Loucy (cell line): ENCODE data around the gene RAD9A.

Experiments used
- EZH2phosphoT487 ChIP-seq: fragments of 200-600 bp; IDR thresholded peaks from 2 replicates; pipeline ENCODE4 v1.6.1; 2018; ENCODE audit warnings: antibody characterized with exemption, mild to moderate bottlenecking, moderate library complexity, borderline replicate concordance
- TF ChIP-seq, protein P1 (sequence below): fragments of 200-600 bp; sonication (generic); conservative IDR thresholded peaks from 2 replicates; pipeline ENCODE4 v1.5.1; 2014; ENCODE audit warnings: mild to moderate bottlenecking, antibody characterized with exemption, low read length

DNA sequence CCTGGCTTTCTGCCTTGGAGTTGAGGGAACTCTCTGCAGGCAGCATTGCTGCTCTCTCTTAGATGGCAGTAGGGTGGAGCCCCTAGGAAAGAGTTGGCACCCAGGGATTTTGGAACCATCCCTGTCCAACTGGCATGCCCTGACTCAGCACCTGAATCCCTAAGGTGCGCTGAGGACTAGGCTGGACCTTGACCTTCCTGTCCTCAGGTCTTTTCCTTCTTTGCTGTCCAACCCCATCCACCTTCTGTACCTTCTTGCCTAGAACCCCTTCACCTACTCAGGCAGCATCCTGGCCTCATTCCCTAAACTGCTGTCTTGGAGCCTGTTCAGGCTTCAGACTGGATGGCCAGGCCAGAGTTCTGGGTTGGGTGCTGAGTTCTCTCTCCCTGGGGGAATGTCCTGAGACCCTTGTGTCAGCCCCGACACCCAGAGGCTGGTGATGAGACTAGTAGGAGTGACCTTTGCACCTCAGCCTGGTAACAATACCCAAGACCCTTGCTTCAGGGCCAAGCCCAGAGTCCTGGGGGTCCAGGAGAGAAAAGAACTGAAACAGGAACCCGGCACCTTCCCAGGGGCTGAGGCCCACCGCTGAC, 35.9 kb upstream of the RAD9A start:
- TF ChIP-seq, protein P1, sequence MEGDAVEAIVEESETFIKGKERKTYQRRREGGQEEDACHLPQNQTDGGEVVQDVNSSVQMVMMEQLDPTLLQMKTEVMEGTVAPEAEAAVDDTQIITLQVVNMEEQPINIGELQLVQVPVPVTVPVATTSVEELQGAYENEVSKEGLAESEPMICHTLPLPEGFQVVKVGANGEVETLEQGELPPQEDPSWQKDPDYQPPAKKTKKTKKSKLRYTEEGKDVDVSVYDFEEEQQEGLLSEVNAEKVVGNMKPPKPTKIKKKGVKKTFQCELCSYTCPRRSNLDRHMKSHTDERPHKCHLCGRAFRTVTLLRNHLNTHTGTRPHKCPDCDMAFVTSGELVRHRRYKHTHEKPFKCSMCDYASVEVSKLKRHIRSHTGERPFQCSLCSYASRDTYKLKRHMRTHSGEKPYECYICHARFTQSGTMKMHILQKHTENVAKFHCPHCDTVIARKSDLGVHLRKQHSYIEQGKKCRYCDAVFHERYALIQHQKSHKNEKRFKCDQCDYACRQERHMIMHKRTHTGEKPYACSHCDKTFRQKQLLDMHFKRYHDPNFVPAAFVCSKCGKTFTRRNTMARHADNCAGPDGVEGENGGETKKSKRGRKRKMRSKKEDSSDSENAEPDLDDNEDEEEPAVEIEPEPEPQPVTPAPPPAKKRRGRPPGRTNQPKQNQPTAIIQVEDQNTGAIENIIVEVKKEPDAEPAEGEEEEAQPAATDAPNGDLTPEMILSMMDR: no peak
- TF ChIP-seq EZH2phosphoT487: no peak
